Liver (tissue), 9 donors: ENCODE measurements around the gene SNX10. TPM values are rescaled to one million over a fixed set of nuclear protein-coding genes. Genes with fewer than 3 reads are reported as not detected.

ENCODE experiments used
- DNase-seq: peaks from one replicate; pipeline ENCODE4 v3.0.0-alpha.2; 2017; ENCODE audit warnings: low spot score
- H3K27ac ChIP-seq, 2 donors: one replicate each; pipeline ENCODE4 v1.7.0; 2013; ENCODE audit warnings: inconsistent platforms in 2 of 2, low read length in 2 of 2, control low read depth in 1 of 2, low read depth in 1 of 2, mild to moderate bottlenecking in 1 of 2
- H3K27me3 ChIP-seq, 4 donors: one replicate each; pipeline versions ENCODE4 v1.6.1 to v1.7.0; 2013; ENCODE audit warnings: low read length in 3 of 4, inconsistent platforms in 1 of 4, mild to moderate bottlenecking in 1 of 4, moderate library complexity in 1 of 4; ENCODE audit not compliant: control insufficient read depth in 4 of 4, insufficient read depth in 4 of 4
- H3K36me3 ChIP-seq, 4 donors: one replicate each; pipeline versions ENCODE4 v1.6.1 to v1.7.0; 2013; ENCODE audit warnings: low read length in 3 of 4, mild to moderate bottlenecking in 3 of 4, low read depth in 1 of 4, moderate library complexity in 1 of 4; ENCODE audit not compliant: control insufficient read depth in 4 of 4, insufficient read depth in 3 of 4
- H3K4me1 ChIP-seq, 4 donors: one replicate each; pipeline versions ENCODE4 v1.6.1 to v1.7.0; 2013; ENCODE audit warnings: low read length in 3 of 4, mild to moderate bottlenecking in 3 of 4, moderate library complexity in 1 of 4; ENCODE audit not compliant: control insufficient read depth in 4 of 4, insufficient read depth in 4 of 4
- H3K4me3 ChIP-seq, 3 donors: one replicate each; pipeline versions ENCODE4 v1.6.1 to v1.7.0; 2013; ENCODE audit warnings: low read length in 3 of 3, control low read depth in 1 of 3, low read depth in 1 of 3, mild to moderate bottlenecking in 1 of 3
- H3K9ac ChIP-seq, 2 donors: one replicate each; pipeline ENCODE4 v1.7.0; 2013; ENCODE audit warnings: low read length in 2 of 2, mild to moderate bottlenecking in 2 of 2, moderate library complexity in 2 of 2, control low read depth in 1 of 2, low read depth in 1 of 2
- H3K9me3 ChIP-seq, 4 donors: one replicate each; pipeline versions ENCODE4 v1.6.1 to v1.7.0; 2013; ENCODE audit warnings: low read length in 3 of 4; ENCODE audit not compliant: control insufficient read depth in 4 of 4
- CTCF ChIP-seq: fragments of 150-350 bp; IDR thresholded peaks from 2 replicates; pipeline ENCODE4 v1.5.1; 2017; ENCODE audit warnings: improper control_type of control experiment, low read depth, low read length; ENCODE audit not compliant: missing input control
- EGR1 ChIP-seq, 2 donors: IDR thresholded peaks; 2 replicates each; pipeline ENCODE4 v1.6.1; 2016 to 2018; ENCODE audit warnings: antibody characterized with exemption in 2 of 2, low read depth in 2 of 2
- FOXA1 ChIP-seq: IDR thresholded peaks from 2 replicates; pipeline ENCODE4 v1.6.1; 2016; ENCODE audit warnings: antibody characterized with exemption
- FOXA2 ChIP-seq: IDR thresholded peaks from 2 replicates; pipeline ENCODE4 v1.6.1; 2016; ENCODE audit warnings: antibody characterized with exemption
- GABPA ChIP-seq, 2 donors: IDR thresholded peaks in 1 of 2; conservative IDR thresholded peaks in 1 of 2; 2 replicates each; pipeline ENCODE4 v1.6.1; 2016; ENCODE audit warnings: antibody characterized with exemption in 2 of 2, mild to moderate bottlenecking in 1 of 2, moderate library complexity in 1 of 2
- HNF4A ChIP-seq, 2 donors: conservative IDR thresholded peaks; 2 replicates each; pipeline ENCODE4 v1.6.1; 2016; ENCODE audit warnings: antibody characterized with exemption in 2 of 2, mild to moderate bottlenecking in 2 of 2
- HNF4G ChIP-seq: IDR thresholded peaks from 2 replicates; pipeline ENCODE4 v1.6.1; 2016; ENCODE audit warnings: antibody characterized with exemption
- JUND ChIP-seq, 2 donors: IDR thresholded peaks; 2 replicates each; pipeline ENCODE4 v1.6.1; 2016; ENCODE audit warnings: antibody characterized with exemption in 2 of 2
- NR2F2 ChIP-seq: IDR thresholded peaks from 2 replicates; pipeline ENCODE4 v1.6.1; 2016; ENCODE audit warnings: antibody characterized with exemption
- RAD21 ChIP-seq, 2 donors: IDR thresholded peaks; 2 replicates each; pipeline ENCODE4 v1.6.1; 2016; ENCODE audit warnings: antibody characterized with exemption in 2 of 2, mild to moderate bottlenecking in 2 of 2
- RXRA ChIP-seq, 2 donors: IDR thresholded peaks; 2 replicates each; pipeline ENCODE4 v1.6.1; 2017 to 2018; ENCODE audit warnings: antibody characterized with exemption in 2 of 2, mild to moderate bottlenecking in 1 of 2
- SP1 ChIP-seq: IDR thresholded peaks from 2 replicates; pipeline ENCODE4 v1.6.1; 2018; ENCODE audit warnings: antibody characterized with exemption, mild to moderate bottlenecking
- TAF1 ChIP-seq: conservative IDR thresholded peaks from 2 replicates; pipeline ENCODE4 v1.6.1; 2016; ENCODE audit warnings: antibody characterized with exemption, mild to moderate bottlenecking
- YY1 ChIP-seq: IDR thresholded peaks from 2 replicates; pipeline ENCODE4 v1.6.1; 2016; ENCODE audit warnings: antibody characterized with exemption, mild to moderate bottlenecking
- WGBS: extraction: QIAGEN DNeasy Blood & Tissue Kit; methylation state at CpG from one replicate; pipeline ENCODE4 v1.1.7; 2013; 5-methylcytosine and 5-hydroxymethylcytosine counted together
- polyA plus RNA-seq, 2 donors: library from polyadenylated mRNA; stranded (reverse) in 1 of 2; unstranded in 1 of 2; fragments of 200-250 nt in 1 of 2; fragments of >200 nt in 1 of 2; fragmentation: Nextera tagmentation in 1 of 2; extraction: Ambion mirVana in 1 of 2; gene quantifications; one replicate each; pipeline versions ENCODE4 v1.2.1 to v1.2.3, GENCODE V29; 2013 to 2015
- total RNA-seq, 2 donors: library from RNA; depleted of rRNA; stranded (reverse); fragments of >200 nt; gene quantifications; one replicate each; pipeline ENCODE4 v1.2.3, GENCODE V29; 2014
- TF ChIP-seq, protein P1 (sequence below): IDR thresholded peaks from 2 replicates; pipeline ENCODE4 v1.6.1; 2016; ENCODE audit warnings: antibody characterized with exemption
- TF ChIP-seq, protein P2 (sequence below): IDR thresholded peaks from 2 replicates; pipeline ENCODE4 v1.6.1; 2016; ENCODE audit warnings: antibody characterized with exemption
- TF ChIP-seq, protein P3 (sequence below): IDR thresholded peaks from 2 replicates; pipeline ENCODE4 v1.6.1; 2016; ENCODE audit warnings: antibody characterized with exemption, mild to moderate bottlenecking
- TF ChIP-seq, protein P4 (sequence below): IDR thresholded peaks from 2 replicates; pipeline ENCODE4 v1.6.1; 2016; ENCODE audit warnings: antibody characterized with exemption
- donor health status: healthy.
- donor health status: healthy.
- donor health status: healthy.
- donor health status: healthy.
- donor health status: healthy.

SNX10 gene
- total and polyA plus RNA-seq, 4 donors: 5.9 to 15.9 (median 12.8) TPM

- Histone ChIP-seq H3K4me1 (peaks cover 2 to 30% (median 9%) of the 10 kb centered on the region in 4 donors), H3K36me3 (no peaks in the 10 kb centered on the region), H3K9ac (no peak overlapping the region), H3K27me3 (no peaks in the 10 kb centered on the region), H3K4me3 (no peak overlapping the region), H3K27ac (no peak overlapping the region), H3K9me3 (no peaks in the 10 kb centered on the region)
- 96% methylated on average over 4 of the region's 4 CpGs for whole genome bisulfite sequencing
- no peak for DNase-seq
- TF ChIP-seq, protein P1, sequence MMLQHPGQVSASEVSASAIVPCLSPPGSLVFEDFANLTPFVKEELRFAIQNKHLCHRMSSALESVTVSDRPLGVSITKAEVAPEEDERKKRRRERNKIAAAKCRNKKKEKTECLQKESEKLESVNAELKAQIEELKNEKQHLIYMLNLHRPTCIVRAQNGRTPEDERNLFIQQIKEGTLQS: no peak
- TF ChIP-seq GABPA (IDR thresholded peaks at IDR 0.05 in 1 of 2, conservative IDR thresholded peaks at IDR 0.05 in 1 of 2) (no peak), JUND (IDR thresholded peaks at IDR 0.05) (no peak), RAD21 (IDR thresholded peaks at IDR 0.05) (no peak), TAF1 (no peak), NR2F2 (no peak), CTCF (no peak), HNF4G (no peak), EGR1 (IDR thresholded peaks at IDR 0.05; ENCODE audit: low read depth in 2 of 2) (no peak), SP1 (no peak), FOXA2 (no peak), RXRA (IDR thresholded peaks at IDR 0.05) (no peak), YY1 (no peak), HNF4A (conservative IDR thresholded peaks at IDR 0.05) (no peak), FOXA1 (no peak)
- TF ChIP-seq, protein P2, sequence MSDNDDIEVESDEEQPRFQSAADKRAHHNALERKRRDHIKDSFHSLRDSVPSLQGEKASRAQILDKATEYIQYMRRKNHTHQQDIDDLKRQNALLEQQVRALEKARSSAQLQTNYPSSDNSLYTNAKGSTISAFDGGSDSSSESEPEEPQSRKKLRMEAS: no peak
- TF ChIP-seq, protein P3, sequence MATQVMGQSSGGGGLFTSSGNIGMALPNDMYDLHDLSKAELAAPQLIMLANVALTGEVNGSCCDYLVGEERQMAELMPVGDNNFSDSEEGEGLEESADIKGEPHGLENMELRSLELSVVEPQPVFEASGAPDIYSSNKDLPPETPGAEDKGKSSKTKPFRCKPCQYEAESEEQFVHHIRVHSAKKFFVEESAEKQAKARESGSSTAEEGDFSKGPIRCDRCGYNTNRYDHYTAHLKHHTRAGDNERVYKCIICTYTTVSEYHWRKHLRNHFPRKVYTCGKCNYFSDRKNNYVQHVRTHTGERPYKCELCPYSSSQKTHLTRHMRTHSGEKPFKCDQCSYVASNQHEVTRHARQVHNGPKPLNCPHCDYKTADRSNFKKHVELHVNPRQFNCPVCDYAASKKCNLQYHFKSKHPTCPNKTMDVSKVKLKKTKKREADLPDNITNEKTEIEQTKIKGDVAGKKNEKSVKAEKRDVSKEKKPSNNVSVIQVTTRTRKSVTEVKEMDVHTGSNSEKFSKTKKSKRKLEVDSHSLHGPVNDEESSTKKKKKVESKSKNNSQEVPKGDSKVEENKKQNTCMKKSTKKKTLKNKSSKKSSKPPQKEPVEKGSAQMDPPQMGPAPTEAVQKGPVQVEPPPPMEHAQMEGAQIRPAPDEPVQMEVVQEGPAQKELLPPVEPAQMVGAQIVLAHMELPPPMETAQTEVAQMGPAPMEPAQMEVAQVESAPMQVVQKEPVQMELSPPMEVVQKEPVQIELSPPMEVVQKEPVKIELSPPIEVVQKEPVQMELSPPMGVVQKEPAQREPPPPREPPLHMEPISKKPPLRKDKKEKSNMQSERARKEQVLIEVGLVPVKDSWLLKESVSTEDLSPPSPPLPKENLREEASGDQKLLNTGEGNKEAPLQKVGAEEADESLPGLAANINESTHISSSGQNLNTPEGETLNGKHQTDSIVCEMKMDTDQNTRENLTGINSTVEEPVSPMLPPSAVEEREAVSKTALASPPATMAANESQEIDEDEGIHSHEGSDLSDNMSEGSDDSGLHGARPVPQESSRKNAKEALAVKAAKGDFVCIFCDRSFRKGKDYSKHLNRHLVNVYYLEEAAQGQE: no peak
- TF ChIP-seq, protein P4, sequence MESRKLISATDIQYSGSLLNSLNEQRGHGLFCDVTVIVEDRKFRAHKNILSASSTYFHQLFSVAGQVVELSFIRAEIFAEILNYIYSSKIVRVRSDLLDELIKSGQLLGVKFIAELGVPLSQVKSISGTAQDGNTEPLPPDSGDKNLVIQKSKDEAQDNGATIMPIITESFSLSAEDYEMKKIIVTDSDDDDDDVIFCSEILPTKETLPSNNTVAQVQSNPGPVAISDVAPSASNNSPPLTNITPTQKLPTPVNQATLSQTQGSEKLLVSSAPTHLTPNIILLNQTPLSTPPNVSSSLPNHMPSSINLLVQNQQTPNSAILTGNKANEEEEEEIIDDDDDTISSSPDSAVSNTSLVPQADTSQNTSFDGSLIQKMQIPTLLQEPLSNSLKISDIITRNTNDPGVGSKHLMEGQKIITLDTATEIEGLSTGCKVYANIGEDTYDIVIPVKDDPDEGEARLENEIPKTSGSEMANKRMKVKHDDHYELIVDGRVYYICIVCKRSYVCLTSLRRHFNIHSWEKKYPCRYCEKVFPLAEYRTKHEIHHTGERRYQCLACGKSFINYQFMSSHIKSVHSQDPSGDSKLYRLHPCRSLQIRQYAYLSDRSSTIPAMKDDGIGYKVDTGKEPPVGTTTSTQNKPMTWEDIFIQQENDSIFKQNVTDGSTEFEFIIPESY: no peak
Observed at GRCh38 chr7:26331789-26332188, 40.1 kb downstream of the SNX10 start.
